HEK293 (cell line): ENCODE data around the gene PPIA.
A peak's percentile ranks its signal among the peaks of the same experiment; 100 is the strongest.

Experiments used
- BCL11A ChIP-seq: fragments of 450-650 bp; formaldehyde crosslinking; IDR thresholded peaks from 2 replicates; pipeline ENCODE4 v1.5.1; 2016; ENCODE audit warnings: low read depth, missing biosample characterization, missing genetic modification characterization
- MYNN ChIP-seq: fragments of 450-650 bp; formaldehyde crosslinking; IDR thresholded peaks from 2 replicates; pipeline ENCODE4 v1.5.1; 2016; ENCODE audit warnings: missing biosample characterization, missing genetic modification characterization, borderline replicate concordance
- OSR2 ChIP-seq: fragments of 450-650 bp; formaldehyde crosslinking; IDR thresholded peaks from 2 replicates; pipeline ENCODE4 v1.5.1; 2016; ENCODE audit warnings: missing biosample characterization, missing genetic modification characterization
- PBX3 ChIP-seq: sonication (generic); formaldehyde crosslinking; IDR thresholded peaks from 2 replicates; pipeline ENCODE4 v1.8.1; 2022; ENCODE audit warnings: mild to moderate bottlenecking, moderate library complexity, missing genetic modification reagents
- SP3 ChIP-seq: fragments of 450-650 bp; formaldehyde crosslinking; IDR thresholded peaks from 2 replicates; pipeline ENCODE4 v1.5.1; 2016; ENCODE audit warnings: missing biosample characterization, missing genetic modification characterization
- ZBTB11 ChIP-seq: fragments of 450-650 bp; formaldehyde crosslinking; conservative IDR thresholded peaks from 2 replicates; pipeline ENCODE4 v1.5.1; 2016; ENCODE audit warnings: low read depth, missing biosample characterization, missing genetic modification characterization
- ZBTB48 ChIP-seq: fragments of 450-650 bp; formaldehyde crosslinking; IDR thresholded peaks from 2 replicates; pipeline ENCODE4 v1.5.1; 2016; ENCODE audit warnings: missing biosample characterization, missing genetic modification characterization
- ZBTB6 ChIP-seq: fragments of 450-650 bp; formaldehyde crosslinking; IDR thresholded peaks from 2 replicates; pipeline ENCODE4 v1.5.1; 2017; ENCODE audit warnings: missing biosample characterization, missing genetic modification characterization
- ZFP3 ChIP-seq: fragments of 450-650 bp; formaldehyde crosslinking; IDR thresholded peaks from 2 replicates; pipeline ENCODE4 v1.5.1; 2016; ENCODE audit warnings: low read depth, missing biosample characterization, missing genetic modification characterization
- ZNF10 ChIP-seq: fragments of 450-650 bp; formaldehyde crosslinking; IDR thresholded peaks from 2 replicates; pipeline ENCODE4 v1.5.1; 2017; ENCODE audit warnings: missing biosample characterization, missing genetic modification characterization
- ZNF133 ChIP-seq: fragments of 450-650 bp; formaldehyde crosslinking; IDR thresholded peaks from 2 replicates; pipeline ENCODE4 v1.5.1; 2016; ENCODE audit warnings: missing biosample characterization, missing genetic modification characterization
- ZNF169 ChIP-seq: fragments of 450-650 bp; formaldehyde crosslinking; IDR thresholded peaks from 2 replicates; pipeline ENCODE4 v1.5.1; 2016; ENCODE audit warnings: missing biosample characterization, missing genetic modification characterization
- ZNF2 ChIP-seq: fragments of 450-650 bp; formaldehyde crosslinking; IDR thresholded peaks from 2 replicates; pipeline ENCODE4 v1.5.1; 2016; ENCODE audit warnings: missing biosample characterization, missing genetic modification characterization
- ZNF202 ChIP-seq: fragments of 450-650 bp; formaldehyde crosslinking; IDR thresholded peaks from 2 replicates; pipeline ENCODE4 v1.5.1; 2016; ENCODE audit warnings: missing biosample characterization, missing genetic modification characterization, borderline replicate concordance
- ZNF274 ChIP-seq, 2 experiments: fragments of 200-500 bp in 1 of 2; fragments of 450-650 bp in 1 of 2; sonication (Bioruptor generic) in 1 of 2; formaldehyde crosslinking in 1 of 2; IDR thresholded peaks; 2 replicates each; pipeline versions ENCODE4 v1.5.1 to v1.6.1; 2014 to 2016; ENCODE audit warnings: borderline replicate concordance in 1 of 2, inconsistent platforms in 1 of 2, low read length in 1 of 2, missing biosample characterization in 1 of 2, missing genetic modification characterization in 1 of 2
- ZNF324 ChIP-seq: fragments of 450-650 bp; formaldehyde crosslinking; IDR thresholded peaks from 2 replicates; pipeline ENCODE4 v1.5.1; 2016; ENCODE audit warnings: missing biosample characterization, missing genetic modification characterization
- ZNF529 ChIP-seq: fragments of 450-650 bp; formaldehyde crosslinking; IDR thresholded peaks from 2 replicates; pipeline ENCODE4 v1.5.1; 2017; ENCODE audit warnings: missing genetic modification characterization, missing biosample characterization; ENCODE audit not compliant: insufficient replicate concordance
- ZNF623 ChIP-seq: fragments of 450-650 bp; formaldehyde crosslinking; IDR thresholded peaks from 2 replicates; pipeline ENCODE4 v1.5.1; 2016; ENCODE audit warnings: missing biosample characterization, missing genetic modification characterization
- ZNF704 ChIP-seq: fragments of 450-650 bp; formaldehyde crosslinking; IDR thresholded peaks from 2 replicates; pipeline ENCODE4 v1.5.1; 2016; ENCODE audit warnings: missing biosample characterization, missing genetic modification characterization
- ZNF747 ChIP-seq: fragments of 450-650 bp; formaldehyde crosslinking; IDR thresholded peaks from 2 replicates; pipeline ENCODE4 v1.5.1; 2016; ENCODE audit warnings: missing biosample characterization, missing genetic modification characterization
- ZSCAN5A ChIP-seq: fragments of 450-650 bp; formaldehyde crosslinking; IDR thresholded peaks from 2 replicates; pipeline ENCODE4 v1.5.1; 2016; ENCODE audit warnings: missing biosample characterization, missing genetic modification characterization
- TF ChIP-seq, protein P1 (sequence below): fragments of 450-650 bp; formaldehyde crosslinking; IDR thresholded peaks from 2 replicates; pipeline ENCODE4 v1.5.1; 2016; ENCODE audit warnings: missing biosample characterization, missing genetic modification characterization
- TF ChIP-seq, protein P2 (sequence below): fragments of 450-650 bp; formaldehyde crosslinking; IDR thresholded peaks from 2 replicates; pipeline ENCODE4 v1.5.0; 2017; ENCODE audit warnings: missing biosample characterization, missing genetic modification characterization, borderline replicate concordance

The PPIA gene

GRCh38 chr7:44796034-44796503 is 412 bp upstream of the PPIA start (continued):
- TF ChIP-seq, protein P1, sequence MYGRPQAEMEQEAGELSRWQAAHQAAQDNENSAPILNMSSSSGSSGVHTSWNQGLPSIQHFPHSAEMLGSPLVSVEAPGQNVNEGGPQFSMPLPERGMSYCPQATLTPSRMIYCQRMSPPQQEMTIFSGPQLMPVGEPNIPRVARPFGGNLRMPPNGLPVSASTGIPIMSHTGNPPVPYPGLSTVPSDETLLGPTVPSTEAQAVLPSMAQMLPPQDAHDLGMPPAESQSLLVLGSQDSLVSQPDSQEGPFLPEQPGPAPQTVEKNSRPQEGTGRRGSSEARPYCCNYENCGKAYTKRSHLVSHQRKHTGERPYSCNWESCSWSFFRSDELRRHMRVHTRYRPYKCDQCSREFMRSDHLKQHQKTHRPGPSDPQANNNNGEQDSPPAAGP (tag by site-specific recombination): peak; percentile 57; the same call in 1 of the 2 replicates
- TF ChIP-seq SP3 (tag by site-specific recombination) (no peak), ZNF324 (tag by site-specific recombination) (peak; percentile 81; the same call in 1 of the 2 replicates), ZNF274 (IDR thresholded peaks at IDR 0.05; ENCODE audit: low read length) (no peak), ZNF274 (tag by site-specific recombination; IDR thresholded peaks at IDR 0.05; ENCODE audit: borderline replicate concordance) (no peak), ZSCAN5A (tag by site-specific recombination) (peak; percentile 95; the same call in 1 of the 2 replicates), ZBTB48 (0 out of 2 replicates have a peak, but pooled peaks have one; percentile 19), ZBTB11 (tag by site-specific recombination) (0 out of 2 replicates have a peak, but pooled peaks have one; percentile 26), ZNF747 (no peak), ZNF529 (tag by site-specific recombination) (no peak), MYNN (tag by site-specific recombination) (no peak), ZNF202 (tag by site-specific recombination) (no peak), PBX3 (CRISPR knock-in tag) (no peak), ZNF10 (tag by site-specific recombination) (0 out of 2 replicates have a peak, but pooled peaks have one; percentile 37), OSR2 (tag by site-specific recombination) (no peak), ZNF133 (tag by site-specific recombination) (no peak), ZFP3 (tag by site-specific recombination) (no peak), ZBTB6 (tag by site-specific recombination) (no peak), ZNF704 (tag by site-specific recombination) (no peak), ZNF623 (tag by site-specific recombination) (no peak), ZNF2 (tag by site-specific recombination) (peak; percentile 38; the same call in 1 of the 2 replicates), BCL11A (peak; percentile 66; the same call in 1 of the 2 replicates), ZNF169 (no peak)
- TF ChIP-seq, protein P2, sequence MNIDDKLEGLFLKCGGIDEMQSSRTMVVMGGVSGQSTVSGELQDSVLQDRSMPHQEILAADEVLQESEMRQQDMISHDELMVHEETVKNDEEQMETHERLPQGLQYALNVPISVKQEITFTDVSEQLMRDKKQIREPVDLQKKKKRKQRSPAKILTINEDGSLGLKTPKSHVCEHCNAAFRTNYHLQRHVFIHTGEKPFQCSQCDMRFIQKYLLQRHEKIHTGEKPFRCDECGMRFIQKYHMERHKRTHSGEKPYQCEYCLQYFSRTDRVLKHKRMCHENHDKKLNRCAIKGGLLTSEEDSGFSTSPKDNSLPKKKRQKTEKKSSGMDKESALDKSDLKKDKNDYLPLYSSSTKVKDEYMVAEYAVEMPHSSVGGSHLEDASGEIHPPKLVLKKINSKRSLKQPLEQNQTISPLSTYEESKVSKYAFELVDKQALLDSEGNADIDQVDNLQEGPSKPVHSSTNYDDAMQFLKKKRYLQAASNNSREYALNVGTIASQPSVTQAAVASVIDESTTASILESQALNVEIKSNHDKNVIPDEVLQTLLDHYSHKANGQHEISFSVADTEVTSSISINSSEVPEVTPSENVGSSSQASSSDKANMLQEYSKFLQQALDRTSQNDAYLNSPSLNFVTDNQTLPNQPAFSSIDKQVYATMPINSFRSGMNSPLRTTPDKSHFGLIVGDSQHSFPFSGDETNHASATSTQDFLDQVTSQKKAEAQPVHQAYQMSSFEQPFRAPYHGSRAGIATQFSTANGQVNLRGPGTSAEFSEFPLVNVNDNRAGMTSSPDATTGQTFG (tag by site-specific recombination): no peak
